Transverse colon (tissue), 4 donors: ENCODE measurements around the gene RECQL. TPM values are rescaled to one million over a fixed set of nuclear protein-coding genes. Genes with fewer than 3 reads are reported as not detected.
"Not testable (repeated sequence)": the region's sequence is repeated elsewhere in the genome, so short reads cannot be mapped to it uniquely, and the experiment has no call there.

Experiments
- DNase-seq: peaks from one replicate; pipeline ENCODE4 v3.0.0-alpha.2; 2019
- H3K27ac ChIP-seq, 4 donors: fragments of 200-600 bp; sonication (generic); 2 replicates each; pipeline ENCODE4 v1.5.1; 2016 to 2018; ENCODE audit warnings: inconsistent platforms in 4 of 4
- H3K27me3 ChIP-seq: fragments of 200-600 bp; sonication (generic); 2 replicates; pipeline ENCODE4 v1.5.1; 2017; ENCODE audit warnings: inconsistent platforms
- H3K36me3 ChIP-seq, 4 donors: fragments of 200-600 bp; sonication (generic); 2 replicates each; pipeline ENCODE4 v1.5.1; 2017 to 2019; ENCODE audit warnings: inconsistent platforms in 4 of 4
- H3K4me1 ChIP-seq, 4 donors: fragments of 200-600 bp; sonication (generic); 2 replicates each; pipeline ENCODE4 v1.5.1; 2017 to 2020; ENCODE audit warnings: inconsistent platforms in 4 of 4
- H3K4me3 ChIP-seq, 4 donors: fragments of 200-600 bp; sonication (generic); 1 replicate in 1 of 4; 2 replicates in 3 of 4; pipeline versions ENCODE4 v1.5.1 to v1.6.1; 2017 to 2019; ENCODE audit warnings: inconsistent platforms in 4 of 4
- H3K9me3 ChIP-seq, 2 donors: fragments of 200-600 bp; sonication (generic); 2 replicates each; pipeline ENCODE4 v1.5.1; 2017 to 2019; ENCODE audit warnings: inconsistent platforms in 2 of 2
- EP300 ChIP-seq: sonication (generic); formaldehyde crosslinking; IDR thresholded peaks from one replicate; pipeline ENCODE4 v1.6.1; 2017; ENCODE audit warnings: antibody characterized with exemption, low read depth
- POLR2A ChIP-seq: fragments of 450-650 bp; IDR thresholded peaks from one replicate; pipeline ENCODE4 v1.6.1; 2016; ENCODE audit warnings: antibody characterized with exemption, mild to moderate bottlenecking, moderate library complexity
- POLR2AphosphoS5 ChIP-seq, 3 donors: sonication (generic); formaldehyde crosslinking; IDR thresholded peaks; one replicate each; pipeline ENCODE4 v1.6.1; 2016; ENCODE audit warnings: antibody characterized with exemption in 3 of 3
- WGBS, 2 donors: methylation state at CpG; one replicate each; pipeline ENCODE4 v1.1.5; 2018; ENCODE audit warnings: low coverage in 1 of 2; 5-methylcytosine and 5-hydroxymethylcytosine counted together
- in situ Hi-C, 4 donors: fragments of 200-750 bp; cut with MboI; loops; one replicate each; pipeline versions ENCODE4 v1.15.0 to v1.15.1; 2017; ENCODE audit warnings: low sequenced_read_pairs in 3 of 4, low pct_ligation_motif_present in 1 of 4, low pct_unique_long_range_greater_than_20kb in 1 of 4
- intact Hi-C: fragments of 100-400 bp; cut with DNase I; formaldehyde crosslinking; loops from one replicate; pipeline ENCODE4 v1.15.1; 2023; ENCODE audit warnings: low total_unique reads
- total RNA-seq, 4 donors: library from RNA; depleted of rRNA; stranded (reverse); fragments of >200 nt; gene quantifications; one replicate each; pipeline ENCODE4 v1.1.0, GENCODE V29; 2016
- TF ChIP-seq, protein P1 (sequence below), 5 experiments: fragments of 200-600 bp in 3 of 5; fragments of 450-650 bp in 2 of 5; sonication (generic) in 3 of 5; IDR thresholded peaks; 1 replicate in 2 of 5; 2 replicates in 3 of 5; pipeline ENCODE4 v1.5.1; 2016 to 2017; ENCODE audit warnings: antibody characterized with exemption in 5 of 5, inconsistent platforms in 3 of 5, mild to moderate bottlenecking in 2 of 5, moderate library complexity in 1 of 5

The RECQL gene
- total RNA-seq, 4 donors from 2014 or later = 2.2 to 32.0 (median 13.5) TPM

GRCh38 chr12:21438643-21439042 is 62.8 kb downstream of the RECQL start:
- Histone ChIP-seq H3K9me3 (no peaks in the 10 kb centered on the region), H3K4me1 (peaks cover 0 to 30% (median 7%) of the 10 kb centered on the region in 4 donors), H3K36me3 (peaks cover 0 to 4% (median 2%) of the 10 kb centered on the region in 4 donors), H3K27ac (peak overlapping the region; percentile 85 to 92 (median 88)), H3K27me3 (peaks cover 7% of the 10 kb centered on the region), H3K4me3 (peak overlapping the region; percentile 43 to 91 (median 67))
- DNase-seq = no peak
- TF ChIP-seq, protein P1, sequence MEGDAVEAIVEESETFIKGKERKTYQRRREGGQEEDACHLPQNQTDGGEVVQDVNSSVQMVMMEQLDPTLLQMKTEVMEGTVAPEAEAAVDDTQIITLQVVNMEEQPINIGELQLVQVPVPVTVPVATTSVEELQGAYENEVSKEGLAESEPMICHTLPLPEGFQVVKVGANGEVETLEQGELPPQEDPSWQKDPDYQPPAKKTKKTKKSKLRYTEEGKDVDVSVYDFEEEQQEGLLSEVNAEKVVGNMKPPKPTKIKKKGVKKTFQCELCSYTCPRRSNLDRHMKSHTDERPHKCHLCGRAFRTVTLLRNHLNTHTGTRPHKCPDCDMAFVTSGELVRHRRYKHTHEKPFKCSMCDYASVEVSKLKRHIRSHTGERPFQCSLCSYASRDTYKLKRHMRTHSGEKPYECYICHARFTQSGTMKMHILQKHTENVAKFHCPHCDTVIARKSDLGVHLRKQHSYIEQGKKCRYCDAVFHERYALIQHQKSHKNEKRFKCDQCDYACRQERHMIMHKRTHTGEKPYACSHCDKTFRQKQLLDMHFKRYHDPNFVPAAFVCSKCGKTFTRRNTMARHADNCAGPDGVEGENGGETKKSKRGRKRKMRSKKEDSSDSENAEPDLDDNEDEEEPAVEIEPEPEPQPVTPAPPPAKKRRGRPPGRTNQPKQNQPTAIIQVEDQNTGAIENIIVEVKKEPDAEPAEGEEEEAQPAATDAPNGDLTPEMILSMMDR (IDR thresholded peaks at IDR 0.05) = no peak
- TF ChIP-seq POLR2A (no peak), EP300 (no peak), POLR2AphosphoS5 (IDR thresholded peaks at IDR 0.05) (no peak)
- 64 to 81% methylated on average over 5 of the region's 5 CpGs for WGBS, 2 donors
- intact Hi-C loops = no loop called here
- in situ Hi-C loops = no loop called here

- Histone ChIP-seq H3K4me3 (no peak overlapping the region), H3K36me3 (no peaks in the 10 kb centered on the region), H3K4me1 (peaks cover 0 to 22% (median 7%) of the 10 kb centered on the region in 4 donors), H3K27me3 (peaks cover 9% of the 10 kb centered on the region), H3K27ac (no peak overlapping the region), H3K9me3 (no peaks in the 10 kb centered on the region)
- no peak for TF ChIP-seq POLR2AphosphoS5 (IDR thresholded peaks at IDR 0.05)
- TF ChIP-seq EP300 = no peak
- TF ChIP-seq, protein P1 (IDR thresholded peaks at IDR 0.05) = no peak
- no peak for TF ChIP-seq POLR2A
- 62 to 100% methylated on average over 1 to 2 of the region's 2 CpGs for WGBS, 2 donors
- no peak for DNase-seq
- intact Hi-C loops (no loop called here), in situ Hi-C loops (no loop called here)
Measured at GRCh38 chr12:21434699-21435098, 66.7 kb downstream of the RECQL start.

DNA sequence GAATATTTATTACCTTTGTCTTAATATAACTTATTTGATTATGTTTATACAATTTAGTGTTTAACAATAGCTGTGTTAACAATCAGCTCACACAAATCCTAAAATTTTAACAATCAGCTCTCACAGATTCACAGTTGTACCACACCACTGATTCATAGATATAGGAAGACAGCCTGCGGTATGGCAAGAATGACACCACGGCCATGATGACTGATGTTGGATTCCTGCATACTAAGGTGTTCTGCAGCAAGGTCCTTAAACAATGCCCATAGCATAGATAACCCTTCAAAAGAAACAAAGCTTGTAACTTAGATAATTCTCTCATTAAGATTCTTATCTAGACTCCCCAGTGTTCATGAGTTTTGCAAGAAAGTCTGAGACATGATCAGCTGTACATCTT is 67.9 kb downstream of the RECQL start:
- peaks cover 0 to 11% (median 3%) of the 10 kb centered on the region in 4 donors for H3K4me1 ChIP-seq
- WGBS, 2 donors = 58% methylated on average over 2 of the region's 2 CpGs; no CpG with 5 or more reads in 1 of the 2 donors
- no peaks in the 10 kb centered on the region for H3K36me3 ChIP-seq
- no peak for DNase-seq
- H3K27ac ChIP-seq = no peak overlapping the region
- no peaks in the 10 kb centered on the region for H3K9me3 ChIP-seq
- in situ Hi-C loops (no loop called here), intact Hi-C loops (no loop called here)
- peaks cover 9% of the 10 kb centered on the region for H3K27me3 ChIP-seq
- no peak overlapping the region for H3K4me3 ChIP-seq
- TF ChIP-seq POLR2AphosphoS5 (IDR thresholded peaks at IDR 0.05) = no peak
- TF ChIP-seq, protein P1 (IDR thresholded peaks at IDR 0.05) = no peak
- no peak for TF ChIP-seq EP300
- no peak for TF ChIP-seq POLR2A

DNA sequence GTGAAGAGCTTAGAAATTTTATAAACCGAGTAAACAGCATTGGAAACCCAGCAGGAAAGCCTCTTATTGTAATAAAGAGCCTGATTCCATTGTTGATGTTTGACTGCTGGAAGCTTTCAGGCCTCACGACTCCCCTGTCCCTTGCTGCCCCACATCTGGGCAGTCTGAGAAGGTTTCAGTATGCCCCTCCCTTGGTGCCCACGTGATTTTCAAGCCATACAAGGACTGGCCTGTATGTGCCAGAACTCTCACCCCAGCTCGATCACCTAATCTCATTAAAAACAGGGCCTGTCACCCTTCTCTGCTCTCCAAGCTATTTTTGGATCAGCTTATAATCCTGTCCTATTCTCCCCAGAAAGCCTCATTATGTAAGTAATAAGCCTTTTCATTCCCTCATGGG is 71.4 kb downstream of the RECQL start:
- DNase-seq = no peak
- 55 to 82% methylated on average over 2 to 4 of the region's 4 CpGs for WGBS, 2 donors
- Histone ChIP-seq H3K27me3 (peaks cover 9% of the 10 kb centered on the region), H3K4me3 (no peak overlapping the region), H3K9me3 (no peaks in the 10 kb centered on the region), H3K4me1 (no peaks in the 10 kb centered on the region), H3K27ac (no peak overlapping the region), H3K36me3 (no peaks in the 10 kb centered on the region)
- intact Hi-C loops (no loop called here), in situ Hi-C loops (no loop called here)
- TF ChIP-seq POLR2AphosphoS5 (IDR thresholded peaks at IDR 0.05) = no peak

DNA sequence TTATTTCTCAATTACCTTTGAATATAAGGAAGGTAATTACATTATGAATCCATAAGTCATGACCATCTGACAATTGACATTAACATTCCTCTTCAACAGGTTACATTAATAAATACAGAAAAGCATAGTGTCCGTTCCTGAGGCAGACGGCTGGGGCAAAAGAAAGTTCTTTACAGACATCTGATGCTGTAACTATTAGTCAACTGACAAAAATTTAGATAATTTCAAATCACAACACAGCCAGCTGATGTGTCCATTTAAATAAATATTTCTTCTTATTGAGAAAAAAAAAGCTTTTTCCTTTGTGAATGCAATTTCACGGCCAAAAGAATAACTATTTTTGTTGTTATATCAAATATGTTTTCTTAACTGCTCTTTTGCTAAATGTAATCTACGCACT is 73.2 kb downstream of the RECQL start:
- H3K27me3 ChIP-seq = no peaks in the 10 kb centered on the region
- no peaks in the 10 kb centered on the region for H3K36me3 ChIP-seq
- 61 to 83% methylated on average over 4 of the region's 4 CpGs for WGBS, 2 donors
- no peak overlapping the region for H3K27ac ChIP-seq
- H3K4me1 ChIP-seq = no peaks in the 10 kb centered on the region
- H3K9me3 ChIP-seq = no peaks in the 10 kb centered on the region
- DNase-seq = no peak
- intact Hi-C loops = no loop called here
- no peak overlapping the region for H3K4me3 ChIP-seq
- TF ChIP-seq, protein P1 (IDR thresholded peaks at IDR 0.05) = no peak
- TF ChIP-seq POLR2AphosphoS5 (IDR thresholded peaks at IDR 0.05) (no peak), POLR2A (no peak), EP300 (no peak)
- in situ Hi-C loops = no loop called here

GRCh38 chr12:21419009-21419699 is 82.3 kb downstream of the RECQL start:
- H3K9me3 ChIP-seq, intact Hi-C loops, H3K36me3 ChIP-seq, H3K27me3 ChIP-seq, DNase-seq, H3K4me1 ChIP-seq, in situ Hi-C loops, H3K27ac ChIP-seq, H3K4me3 ChIP-seq: not testable (repeated sequence)
- WGBS, 2 donors = 86% methylated on average over 29 of the region's 30 CpGs; no CpG with 5 or more reads in 1 of the 2 donors
